SH-SY5Y (cell line): ENCODE results near the gene HAS3.

ENCODE experiments used
- GATA2 ChIP-seq: IDR thresholded peaks from 2 replicates; pipeline ENCODE4 v1.6.1; 2011; ENCODE audit warnings: mild to moderate bottlenecking, low read depth, low read length
- GATA3 ChIP-seq: IDR thresholded peaks from 2 replicates; pipeline ENCODE4 v1.6.1; 2011; ENCODE audit warnings: low read depth, mild to moderate bottlenecking, low read length, moderate library complexity

- peak; percentile 14; the same call in 1 of the 2 replicates for TF ChIP-seq GATA2
- TF ChIP-seq GATA3, result peak; percentile 51
Measured at GRCh38 chr16:69133373-69133954, 28.0 kb downstream of the HAS3 start.
